H9 (cell line): ENCODE results near the gene PRPF4. TPM values are rescaled to one million over a fixed set of nuclear protein-coding genes. Genes with fewer than 3 reads are reported as not detected.

Source experiments
- DNase-seq: peaks from one replicate; pipeline ENCODE4 v3.0.0-alpha.2; 2017
- H2AFZ ChIP-seq: one replicate; pipeline ENCODE4 v1.6.1; 2013; ENCODE audit warnings: mild to moderate bottlenecking, low read length, control low read depth, moderate library complexity
- H2AK5ac ChIP-seq: 2 replicates; pipeline ENCODE4 v1.6.1; 2013; ENCODE audit warnings: low read length, control low read depth, mixed read lengths; ENCODE audit not compliant: insufficient read length
- H2BK120ac ChIP-seq: one replicate; pipeline ENCODE4 v1.6.1; 2013; ENCODE audit warnings: low read depth, mild to moderate bottlenecking, low read length, control low read depth, inconsistent platforms; ENCODE audit not compliant: poor library complexity, severe bottlenecking
- H2BK12ac ChIP-seq: 2 replicates; pipeline ENCODE4 v1.6.1; 2013; ENCODE audit warnings: low read length, control low read depth, mixed read lengths, low read depth; ENCODE audit not compliant: insufficient read length
- H2BK15ac ChIP-seq: 2 replicates; pipeline ENCODE4 v1.6.1; 2013; ENCODE audit warnings: low read depth, low read length, control low read depth
- H2BK20ac ChIP-seq: one replicate; pipeline ENCODE4 v1.6.1; 2013; ENCODE audit warnings: low read depth, mild to moderate bottlenecking, low read length, control low read depth, inconsistent platforms; ENCODE audit not compliant: poor library complexity, severe bottlenecking
- H2BK5ac ChIP-seq: 2 replicates; pipeline ENCODE4 v1.6.1; 2013; ENCODE audit warnings: low read length, control low read depth, mixed read lengths; ENCODE audit not compliant: insufficient read length
- H3K14ac ChIP-seq: 2 replicates; pipeline ENCODE4 v1.6.1; 2013; ENCODE audit warnings: low read length, control low read depth; ENCODE audit not compliant: insufficient read depth
- H3K18ac ChIP-seq: 2 replicates; pipeline ENCODE4 v1.6.1; 2013; ENCODE audit warnings: low read depth, mild to moderate bottlenecking, mixed read lengths, low read length, control low read depth; ENCODE audit not compliant: insufficient read length
- H3K23ac ChIP-seq: 2 replicates; pipeline ENCODE4 v1.6.1; 2013; ENCODE audit warnings: low read length, control low read depth, mixed read lengths, low read depth; ENCODE audit not compliant: insufficient read length
- H3K23me2 ChIP-seq: 2 replicates; pipeline ENCODE4 v1.6.1; 2013; ENCODE audit warnings: low read depth, mild to moderate bottlenecking, mixed read lengths, low read length, control low read depth; ENCODE audit not compliant: insufficient read length, poor library complexity, severe bottlenecking
- H3K27ac ChIP-seq: 2 replicates; pipeline ENCODE4 v1.5.1; 2013; ENCODE audit warnings: low read length, control low read depth, mixed read lengths, low read depth; ENCODE audit not compliant: insufficient read length
- H3K27me3 ChIP-seq: 2 replicates; pipeline ENCODE4 v1.6.1; 2013; ENCODE audit warnings: low read length, control low read depth, inconsistent platforms; ENCODE audit not compliant: insufficient read depth
- H3K4ac ChIP-seq: 2 replicates; pipeline ENCODE4 v1.6.1; 2013; ENCODE audit warnings: low read depth, mild to moderate bottlenecking, control low read depth, inconsistent platforms, low read length, moderate library complexity
- H3K4me1 ChIP-seq: 2 replicates; pipeline ENCODE4 v1.6.1; 2013; ENCODE audit warnings: low read length, control low read depth, inconsistent platforms; ENCODE audit not compliant: insufficient read depth
- H3K4me2 ChIP-seq: 2 replicates; pipeline ENCODE4 v1.6.1; 2013; ENCODE audit warnings: low read length, control low read depth, mixed read lengths; ENCODE audit not compliant: insufficient read length, insufficient read depth
- H3K56ac ChIP-seq: 2 replicates; pipeline ENCODE4 v1.6.1; 2013; ENCODE audit warnings: low read depth, mild to moderate bottlenecking, mixed read lengths, low read length, control low read depth; ENCODE audit not compliant: insufficient read length
- H3K79me1 ChIP-seq: 2 replicates; pipeline ENCODE4 v1.6.1; 2013; ENCODE audit warnings: low read depth, mild to moderate bottlenecking, moderate library complexity, low read length, control low read depth, inconsistent platforms; ENCODE audit not compliant: insufficient read depth, poor library complexity, severe bottlenecking
- H3K79me2 ChIP-seq: 2 replicates; pipeline ENCODE4 v1.6.1; 2013; ENCODE audit warnings: low read length, control low read depth, inconsistent platforms; ENCODE audit not compliant: insufficient read depth
- H3K9ac ChIP-seq: 2 replicates; pipeline ENCODE4 v1.6.1; 2013; ENCODE audit warnings: low read length, control low read depth, mixed read lengths; ENCODE audit not compliant: insufficient read length; ENCODE audit errors: extremely low read depth
- H3K9me3 ChIP-seq: one replicate; pipeline ENCODE4 v1.6.1; 2013; ENCODE audit warnings: low read depth, low read length, inconsistent platforms; ENCODE audit not compliant: control insufficient read depth
- H3T11ph ChIP-seq: one replicate; pipeline ENCODE4 v1.6.1; 2013; ENCODE audit warnings: mild to moderate bottlenecking, low read length, control low read depth, inconsistent platforms
- H4K20me1 ChIP-seq: one replicate; pipeline ENCODE4 v1.6.1; 2013; ENCODE audit not compliant: control insufficient read depth, insufficient read length, insufficient read depth
- H4K5ac ChIP-seq: 2 replicates; pipeline ENCODE4 v1.6.1; 2013; ENCODE audit warnings: low read depth, mild to moderate bottlenecking, mixed read lengths, low read length, control low read depth; ENCODE audit not compliant: insufficient read length
- H4K8ac ChIP-seq: replicated peaks from 2 replicates; pipeline ENCODE4 v1.6.1; 2013; ENCODE audit warnings: low read length, control low read depth, mixed read lengths, low read depth; ENCODE audit not compliant: insufficient read length
- H4K91ac ChIP-seq: 2 replicates; pipeline ENCODE4 v1.6.1; 2013; ENCODE audit warnings: low read depth, mild to moderate bottlenecking, moderate library complexity, mixed read lengths, low read length, control low read depth; ENCODE audit not compliant: insufficient read length
- H3K27ac Mint-ChIP-seq, 3 experiments: 2 replicates in 2 of 3; 3 replicates in 1 of 3; pipeline ENCODE4 v1.8.0; 2020 to 2021; ENCODE audit warnings: mixed read lengths in 3 of 3, mild to moderate bottlenecking in 1 of 3, moderate library complexity in 1 of 3
- H3K27me3 Mint-ChIP-seq: 2 replicates; pipeline ENCODE4 v1.8.0; 2021; ENCODE audit warnings: low read depth, mild to moderate bottlenecking, moderate library complexity, mixed read lengths
- H3K36me3 Mint-ChIP-seq, 3 experiments: 2 replicates in 2 of 3; 3 replicates in 1 of 3; pipeline ENCODE4 v1.8.0; 2020 to 2021; ENCODE audit warnings: low read depth in 3 of 3, mixed read lengths in 3 of 3; ENCODE audit not compliant: insufficient read depth in 1 of 3
- H3K4me1 Mint-ChIP-seq, 2 experiments: 2 replicates each; pipeline ENCODE4 v1.8.0; 2020; ENCODE audit warnings: mixed read lengths in 2 of 2
- H3K4me3 Mint-ChIP-seq, 2 experiments: 2 replicates in 1 of 2; 3 replicates in 1 of 2; pipeline ENCODE4 v1.8.0; 2020 to 2021; ENCODE audit warnings: mild to moderate bottlenecking in 2 of 2, mixed read lengths in 2 of 2, moderate library complexity in 1 of 2
- H3K9me3 Mint-ChIP-seq, 2 experiments: 2 replicates in 1 of 2; 3 replicates in 1 of 2; pipeline ENCODE4 v1.8.0; 2020; ENCODE audit warnings: mild to moderate bottlenecking in 2 of 2, mixed read lengths in 2 of 2, moderate library complexity in 1 of 2
- WGBS: extraction: QIAGEN DNeasy Blood & Tissue Kit; methylation state at CpG from one replicate; pipeline ENCODE4 v1.1.7; 2013; ENCODE audit warnings: missing lambda C conversion rate, low lambda C conversion rate, mixed read lengths; ENCODE audit not compliant: insufficient read length; ENCODE audit errors: extremely low coverage; 5-methylcytosine and 5-hydroxymethylcytosine counted together
- total RNA-seq: library from RNA; stranded (reverse); gene quantifications from 2 replicates; pipeline ENCODE4 v1.2.1, GENCODE V29; 2021
- TF ChIP-seq, protein P1 (sequence below): fragments of 200-600 bp; sonication (generic); conservative IDR thresholded peaks from 3 replicates; pipeline ENCODE4 v1.8.0; 2021; ENCODE audit warnings: antibody characterized with exemption, mild to moderate bottlenecking

PRPF4 gene
- total RNA-seq, 1 experiment from 2014 or later = 49.8 TPM

DNA sequence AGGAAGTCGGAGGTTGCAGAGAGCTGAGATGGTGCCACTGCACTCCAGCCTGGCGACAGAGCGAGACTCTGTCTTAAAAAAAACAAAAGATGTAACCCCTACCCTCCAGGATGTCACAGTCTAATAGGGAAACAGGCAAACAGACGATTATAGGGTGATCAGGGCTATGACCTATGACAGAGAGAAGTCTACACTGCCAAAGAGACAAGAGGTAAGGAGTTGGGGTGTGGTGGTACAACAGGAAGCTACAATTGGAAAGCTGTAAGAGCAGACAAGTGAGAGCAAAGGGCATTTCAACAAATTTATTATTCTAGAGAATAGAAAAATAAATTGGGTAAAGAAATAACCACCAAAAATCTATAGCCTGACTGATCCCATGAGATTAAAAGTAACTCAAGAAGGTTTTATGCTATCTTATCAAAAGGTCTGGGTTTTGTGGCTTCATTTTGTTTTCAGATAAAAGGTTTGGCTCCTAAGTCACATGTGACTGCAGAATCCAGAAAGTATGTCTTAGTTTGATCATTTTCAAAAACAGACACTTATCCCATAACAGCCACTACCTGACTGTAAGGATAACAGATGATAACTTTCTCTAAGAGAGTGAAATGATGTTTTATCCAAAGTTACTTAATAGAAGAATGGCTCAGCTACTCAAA lies 7.4 kb upstream of the PRPF4 start:
- H3K36me3 Mint-ChIP-seq = peaks cover 6 to 47% (median 34%) of the 10 kb centered on the region in 3 experiments; a peak in 5 of 7 replicates
- H3K4me1 ChIP-seq = no peaks in the 10 kb centered on the region

More for the DNA sequence above, 7.4 kb upstream of the PRPF4 start:
- H2AK5ac ChIP-seq = no peak overlapping the region
- no peak overlapping the region for H3K14ac ChIP-seq
- H3K9me3 ChIP-seq = no peaks in the 10 kb centered on the region
- Mint-ChIP-seq H3K4me3 (no peak overlapping the region), H3K9me3 (no peaks in the 10 kb centered on the region), H3K4me1 (no peaks in the 10 kb centered on the region), H3K27ac (no peak overlapping the region; a peak in 1 of 7 replicates), H3K27me3 (no peaks in the 10 kb centered on the region)
- H3K27ac ChIP-seq = no peak overlapping the region
- H4K8ac ChIP-seq = no peak overlapping the region
- H3K4me2 ChIP-seq = no peak overlapping the region
- no peaks in the 10 kb centered on the region for H3K79me1 ChIP-seq
- no peak overlapping the region for H3K56ac ChIP-seq
- no peak overlapping the region for H2AFZ ChIP-seq
- H2BK20ac ChIP-seq = no peak overlapping the region
- no peaks in the 10 kb centered on the region for H3K79me2 ChIP-seq
- no peak overlapping the region for H3K9ac ChIP-seq
- no peak overlapping the region for H2BK12ac ChIP-seq
- WGBS = no CpG with 5 or more reads among the region's 4 CpGs
- no peaks in the 10 kb centered on the region for H4K20me1 ChIP-seq
- H3K18ac ChIP-seq = no peak overlapping the region
- no peak overlapping the region for H3T11ph ChIP-seq
- H3K23me2 ChIP-seq = no peaks in the 10 kb centered on the region
- DNase-seq = no peak
- TF ChIP-seq, protein P1, sequence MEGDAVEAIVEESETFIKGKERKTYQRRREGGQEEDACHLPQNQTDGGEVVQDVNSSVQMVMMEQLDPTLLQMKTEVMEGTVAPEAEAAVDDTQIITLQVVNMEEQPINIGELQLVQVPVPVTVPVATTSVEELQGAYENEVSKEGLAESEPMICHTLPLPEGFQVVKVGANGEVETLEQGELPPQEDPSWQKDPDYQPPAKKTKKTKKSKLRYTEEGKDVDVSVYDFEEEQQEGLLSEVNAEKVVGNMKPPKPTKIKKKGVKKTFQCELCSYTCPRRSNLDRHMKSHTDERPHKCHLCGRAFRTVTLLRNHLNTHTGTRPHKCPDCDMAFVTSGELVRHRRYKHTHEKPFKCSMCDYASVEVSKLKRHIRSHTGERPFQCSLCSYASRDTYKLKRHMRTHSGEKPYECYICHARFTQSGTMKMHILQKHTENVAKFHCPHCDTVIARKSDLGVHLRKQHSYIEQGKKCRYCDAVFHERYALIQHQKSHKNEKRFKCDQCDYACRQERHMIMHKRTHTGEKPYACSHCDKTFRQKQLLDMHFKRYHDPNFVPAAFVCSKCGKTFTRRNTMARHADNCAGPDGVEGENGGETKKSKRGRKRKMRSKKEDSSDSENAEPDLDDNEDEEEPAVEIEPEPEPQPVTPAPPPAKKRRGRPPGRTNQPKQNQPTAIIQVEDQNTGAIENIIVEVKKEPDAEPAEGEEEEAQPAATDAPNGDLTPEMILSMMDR = no peak
- no peak overlapping the region for H3K23ac ChIP-seq
- no peak overlapping the region for H4K91ac ChIP-seq
- no peak overlapping the region for H2BK120ac ChIP-seq
- H3K4ac ChIP-seq = no peak overlapping the region
- no peak overlapping the region for H4K5ac ChIP-seq
- no peak overlapping the region for H2BK5ac ChIP-seq
- H3K27me3 ChIP-seq = no peaks in the 10 kb centered on the region
- H2BK15ac ChIP-seq = no peak overlapping the region
